GM23338 (cell line): ENCODE results near the gene DAPK2. TPM values are rescaled to one million over a fixed set of nuclear protein-coding genes. Genes with fewer than 3 reads are reported as not detected.

Experiments
- CREB1 ChIP-seq: fragments of 250-450 bp; sonication (Bioruptor Pico); IDR thresholded peaks from 2 replicates; pipeline ENCODE4 v1.5.0; 2020; ENCODE audit warnings: low read depth, mild to moderate bottlenecking, moderate library complexity
- CTCF ChIP-seq, 2 experiments: fragments of 200-600 bp in 1 of 2; sonication (generic) in 1 of 2; conservative IDR thresholded peaks; 2 replicates each; pipeline versions ENCODE4 v1.5.1 to v1.6.1; 2016 to 2017; ENCODE audit warnings: antibody characterized with exemption in 2 of 2, low read depth in 2 of 2, mild to moderate bottlenecking in 2 of 2, moderate library complexity in 1 of 2
- ETS1 ChIP-seq: IDR thresholded peaks from 2 replicates; pipeline ENCODE4 v1.6.1; 2016; ENCODE audit warnings: antibody characterized with exemption
- EZH2 ChIP-seq: fragments of 200-600 bp; sonication (generic); IDR thresholded peaks from one replicate; pipeline ENCODE4 v1.8.0; 2017; ENCODE audit warnings: antibody characterized with exemption, mild to moderate bottlenecking, low read depth; ENCODE audit not compliant: unreplicated experiment
- JUNB ChIP-seq: IDR thresholded peaks from one replicate; pipeline ENCODE4 v1.6.1; 2016; ENCODE audit warnings: antibody characterized with exemption; ENCODE audit not compliant: unreplicated experiment
- REST ChIP-seq: IDR thresholded peaks from one replicate; pipeline ENCODE4 v1.6.1; 2018; ENCODE audit warnings: antibody characterized with exemption; ENCODE audit not compliant: unreplicated experiment
- ZNF114 ChIP-seq: fragments of 250-450 bp; sonication (Bioruptor Pico); IDR thresholded peaks from 2 replicates; pipeline ENCODE4 v1.5.0; 2020; ENCODE audit warnings: mild to moderate bottlenecking, moderate library complexity
- ZNF331 ChIP-seq: fragments of 250-450 bp; sonication (Bioruptor Pico); IDR thresholded peaks from 2 replicates; pipeline ENCODE4 v1.5.0; 2020; ENCODE audit warnings: low read depth, mild to moderate bottlenecking, moderate library complexity
- ZNF462 ChIP-seq: fragments of 250-450 bp; sonication (Bioruptor Pico); IDR thresholded peaks from 2 replicates; pipeline ENCODE4 v1.5.0; 2020; ENCODE audit warnings: mild to moderate bottlenecking, moderate library complexity
- polyA plus RNA-seq: library from polyadenylated mRNA; unstranded; fragments of >200 nt; fragmentation: Nextera tagmentation; extraction: Ambion mirVana; gene quantifications from 2 replicates; pipeline ENCODE4 v1.2.1, GENCODE V29; 2016
- total RNA-seq: library from RNA; depleted of rRNA; stranded (reverse); fragments of >200 nt; shearing (Covaris generic); gene quantifications from 2 replicates; pipeline ENCODE4 v1.2.3, GENCODE V29; 2014

Gene DAPK2
- total and polyA plus RNA-seq, 2 experiments from 2014 or later, result 1.6 to 3.1 TPM

GRCh38 chr15:63864186-63864585 lies 182.1 kb downstream of the DAPK2 start (continued):
- TF ChIP-seq ZNF462 (no peak), ETS1 (no peak), CTCF (conservative IDR thresholded peaks at IDR 0.05; ENCODE audit: low read depth in 2 of 2) (no peak), REST (no peak), ZNF331 (CRISPR knock-in tag) (no peak), CREB1 (no peak), EZH2 (no peak), ZNF114 (CRISPR knock-in tag) (no peak), JUNB (no peak)
